ENCODE results near the gene MAP3K4.

The MAP3K4 gene

GRCh38 chr6:161041274-161041673 is 49.7 kb downstream of the MAP3K4 start:
- DNase-seq (ENCODE audit: low spot score), result no peak

GRCh38 chr6:161044335-161044734 is 52.8 kb downstream of the MAP3K4 start:
- peak; percentile 8 for DNase-seq (ENCODE audit: low spot score)

- no peak for DNase-seq (ENCODE audit: low spot score)
These were observed 57.1 kb downstream of the MAP3K4 start for GRCh38 chr6:161048641-161049040.

- no peak for DNase-seq (ENCODE audit: low spot score)
These were observed 58.7 kb downstream of the MAP3K4 start for GRCh38 chr6:161050134-161050765.

GRCh38 chr6:161053103-161053502 is 61.5 kb downstream of the MAP3K4 start:
- no peak for DNase-seq (ENCODE audit: low spot score)

- DNase-seq (ENCODE audit: low spot score), result no peak
These were observed 63.3 kb downstream of the MAP3K4 start for GRCh38 chr6:161054876-161055275.

- no peak for DNase-seq (ENCODE audit: low spot score)
These were observed 64.9 kb downstream of the MAP3K4 start for GRCh38 chr6:161056451-161056850.

- DNase-seq (ENCODE audit: low spot score), result no peak
These were observed 65.8 kb downstream of the MAP3K4 start for GRCh38 chr6:161057103-161058091.

- no peak for DNase-seq (ENCODE audit: low spot score)
These were observed 67.2 kb downstream of the MAP3K4 start for GRCh38 chr6:161058741-161059140.

GRCh38 chr6:161061576-161061975 is 70.0 kb downstream of the MAP3K4 start:
- DNase-seq (ENCODE audit: low spot score), result no peak

- DNase-seq (ENCODE audit: low spot score), result peak; percentile 18
These were observed 73.3 kb downstream of the MAP3K4 start for GRCh38 chr6:161064915-161065314.

- no peak for DNase-seq (ENCODE audit: low spot score)
These were observed 74.9 kb downstream of the MAP3K4 start for GRCh38 chr6:161066511-161066910.

GRCh38 chr6:161067749-161068148 is 76.2 kb downstream of the MAP3K4 start:
- DNase-seq (ENCODE audit: low spot score), result no peak

GRCh38 chr6:161068321-161068741 is 76.8 kb downstream of the MAP3K4 start:
- DNase-seq (ENCODE audit: low spot score), result no peak

- no peak for DNase-seq (ENCODE audit: low spot score)
These were observed 82.4 kb downstream of the MAP3K4 start for GRCh38 chr6:161073930-161074329.

- DNase-seq (ENCODE audit: low spot score), result no peak
These were observed 83.0 kb downstream of the MAP3K4 start for GRCh38 chr6:161074496-161075121.

- no peak for DNase-seq (ENCODE audit: low spot score)
These were observed 84.7 kb downstream of the MAP3K4 start for GRCh38 chr6:161076181-161076677.

GRCh38 chr6:161079566-161080262 is 88.1 kb downstream of the MAP3K4 start:
- DNase-seq (ENCODE audit: low spot score), result peak; percentile 86

- DNase-seq (ENCODE audit: low spot score), result no peak
These were observed 88.8 kb downstream of the MAP3K4 start for GRCh38 chr6:161080263-161080970.

- no peak for DNase-seq (ENCODE audit: low spot score)
These were observed 90.6 kb downstream of the MAP3K4 start for GRCh38 chr6:161082215-161082614.

- no peak for DNase-seq (ENCODE audit: low spot score)
These were observed 93.7 kb downstream of the MAP3K4 start for GRCh38 chr6:161085246-161085645.
